Activated naive CD4-positive, alpha-beta T cell treated with anti-CD3 and anti-CD28 coated beads, Interleukin-2, amount 10 ng/mL, durations not matched to agents 7 days and 5 days (primary cell): Measurements from ENCODE around the gene CSNK1G1.
"Not testable (repeated sequence)": the region's sequence is repeated elsewhere in the genome, so short reads cannot be mapped to it uniquely, and the experiment has no call there.

Experiments used
- CTCF ChIA-PET: fragments of 350-600 bp; sonication (Branson Sonifier 250); formaldehyde crosslinking; loops from one replicate; lab custom pipeline; 2021; ENCODE audit warnings: antibody characterized with exemption; lab: Charles Lee
- DNase-seq: peaks from one replicate; pipeline ENCODE4 v3.0.0-alpha.2; 2020
- H3K27ac Mint-ChIP-seq: one replicate; pipeline ENCODE4 v1.8.0; 2021; ENCODE audit warnings: mild to moderate bottlenecking, moderate library complexity, mixed read lengths
- H3K27me3 Mint-ChIP-seq: one replicate; pipeline ENCODE4 v1.8.0; 2021; ENCODE audit warnings: mild to moderate bottlenecking, mixed read lengths
- H3K36me3 Mint-ChIP-seq: one replicate; pipeline ENCODE4 v1.8.0; 2021; ENCODE audit warnings: mixed read lengths
- H3K4me1 Mint-ChIP-seq: one replicate; pipeline ENCODE4 v1.8.0; 2021; ENCODE audit warnings: mixed read lengths
- H3K4me3 Mint-ChIP-seq: one replicate; pipeline ENCODE4 v1.8.0; 2021; ENCODE audit warnings: mild to moderate bottlenecking, moderate library complexity, mixed read lengths
- H3K9me3 Mint-ChIP-seq: one replicate; pipeline ENCODE4 v1.8.0; 2021; ENCODE audit warnings: mixed read lengths

The CSNK1G1 gene

GRCh38 chr15:64229129-64229724 is 126.7 kb downstream of the CSNK1G1 start:
- no peak overlapping the region for H3K27ac Mint-ChIP-seq
- CTCF ChIA-PET, result interaction anchor here (0.8 kb wide), 1 partner anchor 689 kb away, joined by 4 read pairs; no protein-coding TSS in a partner anchor
- no peaks in the 10 kb centered on the region for H3K27me3 Mint-ChIP-seq
- DNase-seq, result no peak
- peaks cover 7% of the 10 kb centered on the region for H3K36me3 Mint-ChIP-seq
- peaks cover 3% of the 10 kb centered on the region for H3K9me3 Mint-ChIP-seq
- H3K4me1 Mint-ChIP-seq, result peaks cover 5% of the 10 kb centered on the region
- H3K4me3 Mint-ChIP-seq, result no peak overlapping the region

GRCh38 chr15:64225804-64226203 is 130.2 kb downstream of the CSNK1G1 start:
- peaks cover 13% of the 10 kb centered on the region for H3K36me3 Mint-ChIP-seq
- H3K4me1 Mint-ChIP-seq, result peaks cover 5% of the 10 kb centered on the region
- H3K27me3 Mint-ChIP-seq, result no peaks in the 10 kb centered on the region
- H3K9me3 Mint-ChIP-seq, result peaks cover 3% of the 10 kb centered on the region
- no peak overlapping the region for H3K27ac Mint-ChIP-seq
- no peak overlapping the region for H3K4me3 Mint-ChIP-seq
- CTCF ChIA-PET, result no interaction called here
- no peak for DNase-seq

DNA sequence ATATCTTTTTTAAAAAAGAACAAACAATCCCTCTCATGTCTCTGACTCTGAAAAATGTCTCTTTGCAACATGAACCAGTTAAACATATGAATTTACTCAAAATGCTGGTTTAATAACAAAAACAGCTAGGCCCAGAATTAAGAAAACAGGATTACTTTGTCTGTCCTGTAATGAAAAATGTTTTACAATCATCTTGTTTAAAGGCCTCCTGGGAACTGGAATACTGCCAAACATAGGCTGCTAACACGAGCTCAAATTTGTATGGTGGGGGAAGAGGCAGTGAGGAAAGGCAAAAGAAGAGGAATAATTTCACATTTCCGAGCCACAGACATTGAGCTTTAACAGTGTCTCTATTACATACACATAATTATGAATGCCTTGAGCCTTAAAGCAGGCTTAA is 131.5 kb downstream of the CSNK1G1 start:
- H3K4me3 Mint-ChIP-seq, result no peak overlapping the region
- H3K27ac Mint-ChIP-seq, result no peak overlapping the region

GRCh38 chr15:64223882-64224281 is 132.1 kb downstream of the CSNK1G1 start:
- Mint-ChIP-seq H3K4me3 (no peak overlapping the region), H3K9me3 (peaks cover 3% of the 10 kb centered on the region), H3K36me3 (peaks cover 13% of the 10 kb centered on the region), H3K27me3 (no peaks in the 10 kb centered on the region), H3K27ac (no peak overlapping the region), H3K4me1 (no peaks in the 10 kb centered on the region)
- DNase-seq, result no peak
- CTCF ChIA-PET, result no interaction called here

More for the DNA sequence above, 131.5 kb downstream of the CSNK1G1 start:
- peaks cover 5% of the 10 kb centered on the region for H3K4me1 Mint-ChIP-seq
- no peak for DNase-seq
- CTCF ChIA-PET, result no interaction called here
- peaks cover 3% of the 10 kb centered on the region for H3K9me3 Mint-ChIP-seq
- H3K36me3 Mint-ChIP-seq, result peaks cover 13% of the 10 kb centered on the region
- no peaks in the 10 kb centered on the region for H3K27me3 Mint-ChIP-seq

DNA sequence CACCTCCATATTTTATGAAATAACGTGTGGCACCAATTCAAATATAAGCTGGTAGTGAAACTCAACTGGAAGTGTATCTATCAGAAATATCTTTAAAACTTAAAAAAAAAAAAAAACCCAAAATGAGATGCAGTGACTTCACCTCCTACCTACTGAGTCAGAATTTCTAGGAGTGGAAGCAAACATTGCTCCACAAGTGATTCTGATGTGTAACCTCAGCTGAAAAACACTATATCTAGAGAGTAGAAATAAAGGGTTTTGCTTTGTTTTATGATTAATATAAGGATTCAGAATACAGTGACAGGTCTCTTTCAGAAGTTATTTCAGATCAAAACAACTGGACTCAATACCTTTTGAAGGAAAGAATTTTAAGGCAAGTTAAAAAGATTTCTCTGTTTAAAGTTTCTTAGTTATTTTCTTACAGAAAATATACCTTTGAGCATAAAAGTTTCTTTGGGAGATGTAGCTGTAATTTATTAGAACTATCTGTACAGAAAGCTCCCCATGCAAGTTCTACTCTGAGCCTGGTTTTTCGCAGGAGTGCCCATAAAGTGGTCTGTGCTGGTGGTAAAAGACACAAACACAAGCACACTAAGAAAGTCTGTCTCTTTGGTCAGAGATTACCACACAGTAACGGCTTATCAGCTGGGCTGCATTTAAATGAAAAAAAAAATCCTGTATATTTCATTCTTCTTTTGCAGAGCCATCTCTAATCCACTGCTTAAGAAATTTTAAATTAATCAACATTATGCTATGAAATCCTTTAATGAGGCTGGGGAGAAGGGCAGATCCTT is 133.2 kb downstream of the CSNK1G1 start:
- Mint-ChIP-seq H3K9me3 (peaks cover 3% of the 10 kb centered on the region), H3K4me3 (no peak overlapping the region), H3K27me3 (no peaks in the 10 kb centered on the region), H3K4me1 (no peaks in the 10 kb centered on the region), H3K27ac (no peak overlapping the region), H3K36me3 (peaks cover 13% of the 10 kb centered on the region)
- CTCF ChIA-PET, result interaction anchor here (0.7 kb wide), 1 partner anchor 1703 kb away, joined by 3 read pairs; no protein-coding TSS in a partner anchor
- DNase-seq, result no peak

- not testable (repeated sequence) for H3K27ac Mint-ChIP-seq, DNase-seq, H3K27me3 Mint-ChIP-seq, H3K4me3 Mint-ChIP-seq, H3K4me1 Mint-ChIP-seq, H3K9me3 Mint-ChIP-seq
- peaks cover 13% of the 10 kb centered on the region for H3K36me3 Mint-ChIP-seq
- CTCF ChIA-PET, result interaction anchor here (0.7 kb wide), 1 partner anchor 1704 kb away, joined by 3 read pairs; no protein-coding TSS in a partner anchor
These were observed 134.1 kb downstream of the CSNK1G1 start for GRCh38 chr15:64221911-64222310.

GRCh38 chr15:64217429-64217750 is 138.6 kb downstream of the CSNK1G1 start:
- H3K4me3 Mint-ChIP-seq, H3K27me3 Mint-ChIP-seq, CTCF ChIA-PET, H3K4me1 Mint-ChIP-seq, H3K27ac Mint-ChIP-seq, DNase-seq, H3K9me3 Mint-ChIP-seq: not testable (repeated sequence)
- H3K36me3 Mint-ChIP-seq, result peaks cover 20% of the 10 kb centered on the region

- Mint-ChIP-seq H3K27me3 (no peaks in the 10 kb centered on the region), H3K4me1 (no peaks in the 10 kb centered on the region), H3K27ac (no peak overlapping the region), H3K4me3 (no peak overlapping the region), H3K36me3 (peaks cover 19% of the 10 kb centered on the region), H3K9me3 (no peaks in the 10 kb centered on the region)
- DNase-seq, result no peak
- CTCF ChIA-PET, result no interaction called here
These were observed 139.1 kb downstream of the CSNK1G1 start for GRCh38 chr15:64216730-64217428.

- H3K27me3 Mint-ChIP-seq, result no peaks in the 10 kb centered on the region
- peaks cover 15% of the 10 kb centered on the region for H3K36me3 Mint-ChIP-seq
- no peak for DNase-seq
- CTCF ChIA-PET, result no interaction called here
- H3K4me1 Mint-ChIP-seq, result peaks cover 3% of the 10 kb centered on the region
- H3K27ac Mint-ChIP-seq, result no peak overlapping the region
- H3K9me3 Mint-ChIP-seq, result no peaks in the 10 kb centered on the region
- H3K4me3 Mint-ChIP-seq, result no peak overlapping the region
These were observed 139.8 kb downstream of the CSNK1G1 start for GRCh38 chr15:64216196-64216595.

DNA sequence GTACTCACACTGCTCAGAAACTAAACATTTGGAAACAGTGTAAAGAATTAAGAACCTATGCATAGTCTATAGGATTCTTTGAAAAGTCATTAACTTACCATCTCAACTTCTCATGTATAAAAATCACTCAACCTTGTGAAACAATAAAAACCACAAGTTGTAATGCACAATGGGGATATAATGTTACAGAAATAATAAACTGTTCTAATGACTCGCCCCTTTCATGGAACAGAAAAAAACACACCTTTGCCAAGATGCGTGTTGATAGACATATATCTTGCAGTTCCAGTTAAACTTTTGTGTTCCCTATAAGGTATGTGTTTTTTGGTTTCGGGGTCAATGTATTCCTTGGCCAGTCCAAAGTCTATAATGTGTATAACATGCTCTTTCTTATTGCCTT is 142.3 kb downstream of the CSNK1G1 start:
- H3K36me3 Mint-ChIP-seq, result peaks cover 15% of the 10 kb centered on the region
- no peaks in the 10 kb centered on the region for H3K9me3 Mint-ChIP-seq
- H3K27me3 Mint-ChIP-seq, result no peaks in the 10 kb centered on the region
- no peak overlapping the region for H3K4me3 Mint-ChIP-seq
- H3K27ac Mint-ChIP-seq, result no peak overlapping the region
- peaks cover 3% of the 10 kb centered on the region for H3K4me1 Mint-ChIP-seq
- CTCF ChIA-PET, result no interaction called here
- DNase-seq, result no peak

DNA sequence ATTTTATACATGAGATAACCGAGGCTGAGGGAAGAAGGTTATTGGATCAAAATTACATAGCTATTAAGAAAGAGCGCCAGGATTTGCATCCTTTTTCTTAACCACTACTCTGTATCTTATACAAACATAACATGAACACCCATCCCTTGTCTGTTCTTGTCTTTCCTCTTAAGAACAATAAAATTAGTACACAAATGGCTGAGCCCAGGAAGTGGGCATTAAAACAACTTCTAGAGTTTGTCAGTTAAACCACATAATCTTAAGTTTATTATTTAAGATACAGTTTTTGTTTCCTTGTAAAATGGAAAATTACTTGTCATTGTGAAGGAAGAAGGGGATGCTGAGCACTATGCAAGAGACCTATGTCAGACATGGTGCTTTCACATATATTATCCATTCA is 144.3 kb downstream of the CSNK1G1 start:
- H3K36me3 Mint-ChIP-seq, result peaks cover 17% of the 10 kb centered on the region
- no peaks in the 10 kb centered on the region for H3K9me3 Mint-ChIP-seq
- no peak for DNase-seq
- no peaks in the 10 kb centered on the region for H3K27me3 Mint-ChIP-seq
- peaks cover 3% of the 10 kb centered on the region for H3K4me1 Mint-ChIP-seq
- CTCF ChIA-PET, result interaction anchor here (0.6 to 1.5 kb wide), 2 partner anchors 79 to 215 kb away, joined by 3 to 4 read pairs; no protein-coding TSS in a partner anchor
- H3K27ac Mint-ChIP-seq, result no peak overlapping the region
- no peak overlapping the region for H3K4me3 Mint-ChIP-seq

DNA sequence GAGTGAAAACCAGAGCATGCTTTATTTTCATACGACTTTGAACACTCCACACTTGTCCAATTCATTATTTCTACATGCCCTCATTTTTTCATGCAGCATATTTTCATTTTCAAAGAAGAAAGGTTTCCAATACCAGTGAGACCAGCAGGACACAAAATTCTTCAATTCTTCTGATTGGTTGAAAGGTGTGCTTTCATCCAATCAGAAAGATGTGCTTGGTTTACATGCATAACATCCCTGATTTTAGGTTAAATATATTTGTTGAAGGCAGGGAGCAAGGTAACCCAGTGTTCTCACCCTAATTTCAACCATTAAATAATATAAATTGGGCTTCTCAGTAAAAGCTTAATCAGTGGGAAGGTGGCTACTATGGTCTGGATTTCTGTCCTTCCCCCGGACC is 145.6 kb downstream of the CSNK1G1 start:
- Mint-ChIP-seq H3K9me3 (no peaks in the 10 kb centered on the region), H3K4me3 (no peak overlapping the region), H3K4me1 (peaks cover 3% of the 10 kb centered on the region), H3K27me3 (no peaks in the 10 kb centered on the region), H3K36me3 (peaks cover 20% of the 10 kb centered on the region), H3K27ac (no peak overlapping the region)
- CTCF ChIA-PET, result interaction anchor here (0.6 to 2.3 kb wide), 6 partner anchors 149 to 856 kb away, joined by 3 to 11 read pairs (median 4); no protein-coding TSS in a partner anchor
- no peak for DNase-seq

GRCh38 chr15:64209680-64210334 is 146.2 kb downstream of the CSNK1G1 start:
- Mint-ChIP-seq H3K9me3 (no peaks in the 10 kb centered on the region), H3K4me1 (peaks cover 3% of the 10 kb centered on the region), H3K4me3 (no peak overlapping the region), H3K27ac (no peak overlapping the region), H3K36me3 (peaks cover 20% of the 10 kb centered on the region), H3K27me3 (no peaks in the 10 kb centered on the region)
- CTCF ChIA-PET, result interaction anchor here (0.6 to 2.3 kb wide), 6 partner anchors 149 to 857 kb away, joined by 3 to 11 read pairs (median 4); no protein-coding TSS in a partner anchor
- no peak for DNase-seq

DNA sequence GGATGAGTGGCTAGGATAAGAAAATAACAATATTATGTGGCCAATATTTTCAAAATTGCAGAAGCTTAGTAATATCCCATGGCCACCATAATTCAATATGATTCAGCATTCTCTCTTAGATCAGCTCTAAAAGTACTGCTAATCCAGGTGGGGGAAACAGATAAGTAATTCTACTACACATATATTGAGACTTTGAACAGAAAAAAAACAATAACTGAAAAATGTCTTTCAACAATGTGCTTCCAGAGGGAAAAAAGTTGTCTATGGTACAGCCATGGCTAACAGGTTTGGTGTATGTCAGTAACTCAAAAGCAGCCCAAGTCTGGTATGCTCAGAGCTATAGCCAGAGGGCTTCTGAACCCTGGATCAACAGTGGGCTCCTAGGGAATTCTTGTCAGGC is 150.8 kb downstream of the CSNK1G1 start:
- Mint-ChIP-seq H3K9me3 (no peaks in the 10 kb centered on the region), H3K36me3 (peaks cover 17% of the 10 kb centered on the region), H3K27me3 (no peaks in the 10 kb centered on the region), H3K4me1 (no peaks in the 10 kb centered on the region), H3K27ac (no peak overlapping the region), H3K4me3 (no peak overlapping the region)
- CTCF ChIA-PET, result interaction anchor here (0.7 kb wide), 1 partner anchor 152 kb away, joined by 3 read pairs; no protein-coding TSS in a partner anchor
- no peak for DNase-seq
